GM19467 (cell line): ENCODE measurements around the gene ATOX1.
A peak's percentile ranks its signal among the peaks of the same experiment; 100 is the strongest.
"Not testable (repeated sequence)": the region's sequence is repeated elsewhere in the genome, so short reads cannot be mapped to it uniquely, and the experiment has no call there.

Experiments
- ATAC-seq: cut with Tn5 transposase; IDR thresholded peaks from one replicate; pipeline ENCODE4 v1.9.1; 2021; ENCODE audit warnings: mild to moderate bottlenecking, moderate library complexity; ENCODE audit not compliant: unreplicated experiment

ATOX1 gene

DNA sequence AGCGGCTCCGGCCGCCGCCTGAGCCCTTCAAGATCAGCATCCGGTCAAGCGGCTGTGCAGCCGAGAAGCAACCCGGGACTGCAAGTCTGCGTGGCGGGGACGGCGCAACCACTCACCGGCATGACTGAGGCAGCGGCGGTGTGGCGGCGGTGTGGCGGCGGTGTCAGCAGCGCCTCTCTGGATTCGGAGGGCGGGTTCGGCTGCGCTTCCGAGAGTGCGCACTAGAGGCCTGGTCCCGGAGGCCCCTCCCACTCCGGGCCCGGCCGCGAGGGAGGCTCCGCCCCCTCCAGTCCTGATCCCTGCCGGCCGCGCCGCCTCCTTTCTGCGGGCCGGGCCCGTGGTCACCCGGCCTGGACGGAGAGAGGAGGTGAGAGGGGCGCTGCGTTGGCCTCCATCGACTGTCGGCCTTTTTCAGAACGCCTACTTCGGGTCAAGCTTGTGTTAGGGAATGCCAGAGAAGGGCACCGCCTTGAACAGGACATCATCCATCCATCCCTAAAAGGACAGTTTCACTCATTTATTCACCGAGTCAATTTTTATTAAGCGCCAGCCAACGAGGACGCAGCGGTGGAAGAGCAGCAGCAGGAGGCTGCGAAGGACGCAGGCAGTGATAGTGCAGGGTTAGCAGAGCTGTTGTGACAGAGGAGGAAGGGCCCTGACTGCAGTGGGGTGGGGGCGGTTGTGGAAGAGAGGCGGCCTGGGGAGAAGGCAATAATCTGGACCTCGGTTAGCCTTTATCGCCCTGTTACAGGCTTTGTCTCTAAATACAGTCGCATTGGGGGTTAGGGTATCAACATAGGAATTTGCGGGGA, at the start of gene ATOX1:
Gene ATOX1, minus strand, starts transcription at position 202 of the 812 bp plus-strand sequence. Its CDS starts 80 bp downstream, at position 122.
- ATAC-seq = peak; percentile 93

- ATAC-seq = no peak
Observed at GRCh38 chr5:151805414-151806223, 47.2 kb upstream of the ATOX1 start.

DNA sequence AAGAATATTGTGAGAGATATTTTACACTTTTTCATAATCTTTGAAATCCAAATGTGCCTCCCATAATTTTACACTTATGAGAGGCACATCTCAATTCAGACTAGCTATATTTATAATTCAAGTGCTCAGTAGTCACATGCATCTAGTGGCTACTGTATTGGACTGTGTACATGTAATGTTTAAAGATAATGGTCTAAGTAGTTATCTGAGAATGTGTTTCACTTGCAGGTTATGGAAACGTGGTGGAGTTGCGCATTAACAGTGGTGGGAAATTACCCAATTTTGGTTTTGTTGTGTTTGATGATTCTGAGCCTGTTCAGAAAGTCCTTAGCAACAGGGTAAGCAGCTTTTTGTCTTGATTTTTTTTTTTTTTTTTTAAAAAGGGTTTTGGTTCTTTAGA, 42.1 kb upstream of the ATOX1 start:
- ATAC-seq = no peak

GRCh38 chr5:151799407-151799806, 41.0 kb upstream of the ATOX1 start:
- ATAC-seq = no peak

DNA sequence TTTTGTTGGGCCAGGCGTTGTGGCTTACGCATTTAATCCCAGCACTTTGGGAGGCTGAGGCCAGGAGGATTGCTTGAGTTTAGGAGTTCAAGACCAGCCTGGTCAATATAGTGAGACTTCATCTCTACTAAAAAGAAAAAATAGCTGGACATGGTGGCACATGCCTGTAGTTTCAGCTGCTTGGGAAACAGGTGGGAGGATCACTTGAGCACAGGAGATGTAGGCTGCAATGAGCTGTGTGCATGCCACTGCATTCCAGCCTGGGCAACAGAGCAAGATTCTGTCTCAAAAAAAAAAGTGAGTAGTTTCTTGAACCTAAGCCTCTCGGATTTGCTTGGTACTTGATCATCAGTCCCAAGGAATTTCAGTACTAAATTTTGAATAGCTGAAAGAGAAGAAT, 40.2 kb upstream of the ATOX1 start:
- no peak for ATAC-seq

DNA sequence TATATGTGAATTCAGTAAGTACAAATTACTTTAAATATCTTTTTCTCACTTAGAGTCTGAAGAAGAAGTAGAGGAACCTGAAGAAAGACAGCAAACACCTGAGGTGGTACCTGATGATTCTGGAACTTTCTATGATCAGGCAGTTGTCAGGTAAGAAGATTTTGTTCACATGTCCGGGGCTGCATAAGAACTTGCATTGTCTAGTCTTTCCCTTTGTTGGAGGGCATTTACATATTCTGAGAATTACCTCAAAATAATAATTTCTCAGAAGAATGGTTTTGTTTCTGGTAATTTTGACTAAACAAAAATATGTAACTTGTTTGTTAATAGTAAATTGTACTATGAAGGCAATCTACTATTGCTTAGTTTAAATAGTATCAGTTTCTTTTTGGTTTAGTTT, 37.0 kb upstream of the ATOX1 start:
- ATAC-seq = no peak

GRCh38 chr5:151793358-151793757, 34.9 kb upstream of the ATOX1 start:
- no peak for ATAC-seq

GRCh38 chr5:151787817-151788216, 29.4 kb upstream of the ATOX1 start:
- ATAC-seq = no peak

DNA sequence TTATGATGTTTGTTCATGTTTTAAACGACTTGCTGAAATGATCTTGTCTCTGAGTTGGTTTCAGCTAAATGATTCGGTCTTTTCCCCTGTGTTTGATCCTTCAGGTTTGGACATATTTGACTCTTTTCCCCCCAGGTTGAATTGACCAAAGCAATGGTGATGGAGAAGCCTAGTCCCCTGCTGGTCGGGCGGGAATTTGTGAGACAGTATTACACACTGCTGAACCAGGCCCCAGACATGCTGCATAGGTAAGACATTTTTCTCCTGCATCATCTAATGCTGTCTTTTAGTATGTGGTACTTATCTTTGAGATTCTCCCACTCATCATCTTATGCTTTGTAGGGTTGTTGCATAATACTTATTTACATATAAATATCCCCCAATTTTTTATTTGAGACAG, 28.0 kb upstream of the ATOX1 start:
- ATAC-seq = no peak

- no peak for ATAC-seq
Observed at GRCh38 chr5:151784141-151784540, 25.7 kb upstream of the ATOX1 start.

- not testable (repeated sequence) for ATAC-seq
Observed at GRCh38 chr5:151783664-151784063, 25.2 kb upstream of the ATOX1 start.

GRCh38 chr5:151781201-151781600, 22.8 kb upstream of the ATOX1 start:
- no peak for ATAC-seq

DNA sequence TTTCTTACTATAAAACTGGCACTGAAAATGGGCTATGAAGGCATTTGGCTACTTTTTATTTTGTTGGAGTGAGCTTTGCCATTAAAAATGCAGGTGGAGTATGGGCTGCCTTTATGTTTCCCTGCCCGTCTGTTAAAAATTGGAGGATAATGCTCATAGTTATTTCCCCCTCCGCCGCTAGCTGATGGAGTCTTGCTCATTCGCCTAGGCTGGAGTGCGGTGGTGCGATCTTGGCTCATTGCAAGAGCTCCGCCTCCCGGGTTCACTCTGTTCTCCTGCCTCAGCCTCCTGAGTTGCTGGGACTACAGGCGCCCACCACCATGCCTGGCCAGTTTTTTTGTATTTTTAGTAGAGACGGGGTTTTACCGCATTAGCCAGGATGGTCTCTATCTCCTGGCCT, 21.9 kb upstream of the ATOX1 start:
- no peak for ATAC-seq

DNA sequence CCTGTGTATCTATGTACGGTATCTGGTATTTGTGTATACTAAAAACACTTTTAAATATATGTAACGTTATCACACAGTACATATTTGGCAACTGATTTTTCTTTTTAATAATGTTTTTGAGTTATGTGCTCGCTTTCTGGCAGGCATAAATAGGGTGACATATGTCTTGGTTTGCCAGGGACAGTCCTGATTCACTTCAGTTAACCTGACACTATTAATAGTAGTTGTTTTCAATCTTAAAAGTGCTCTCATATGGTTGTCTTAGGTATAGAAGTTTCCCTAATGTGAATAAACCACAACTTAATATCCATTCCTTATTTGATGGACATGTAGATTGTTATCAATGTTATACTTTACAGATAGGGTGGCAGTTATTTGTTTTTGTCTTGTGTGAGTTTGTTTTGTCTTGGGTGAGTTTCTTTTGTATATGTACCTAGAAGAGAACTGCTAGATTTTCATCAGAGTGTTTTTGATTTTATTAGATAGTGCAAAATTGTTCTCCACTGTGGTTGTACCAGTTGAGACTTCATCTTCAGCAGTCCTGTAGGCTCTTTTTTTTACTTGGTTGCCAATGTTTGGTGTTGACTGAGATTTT, 21.2 kb upstream of the ATOX1 start:
- ATAC-seq = no peak

- no peak for ATAC-seq
Observed at GRCh38 chr5:151775025-151775606, 16.7 kb upstream of the ATOX1 start.

DNA sequence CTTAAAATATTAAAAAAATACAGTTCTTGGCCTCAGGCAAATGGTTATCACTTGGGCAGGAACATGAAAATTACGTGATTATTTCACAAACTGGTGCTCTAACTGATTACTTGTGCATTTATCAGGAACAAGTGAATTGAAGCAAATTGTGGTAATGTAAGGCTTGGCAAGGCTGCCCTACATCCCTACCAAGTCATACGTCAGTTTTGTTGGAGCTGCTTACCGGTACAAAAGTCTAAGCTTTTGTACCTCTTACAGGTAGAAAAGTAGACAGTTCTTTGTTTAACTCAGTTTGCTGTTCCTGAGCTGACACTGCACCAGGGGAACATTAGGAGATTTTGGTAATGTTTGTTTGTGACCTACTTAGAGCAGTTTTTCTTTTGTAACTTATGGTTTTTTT, 15.5 kb upstream of the ATOX1 start:
- ATAC-seq = no peak

DNA sequence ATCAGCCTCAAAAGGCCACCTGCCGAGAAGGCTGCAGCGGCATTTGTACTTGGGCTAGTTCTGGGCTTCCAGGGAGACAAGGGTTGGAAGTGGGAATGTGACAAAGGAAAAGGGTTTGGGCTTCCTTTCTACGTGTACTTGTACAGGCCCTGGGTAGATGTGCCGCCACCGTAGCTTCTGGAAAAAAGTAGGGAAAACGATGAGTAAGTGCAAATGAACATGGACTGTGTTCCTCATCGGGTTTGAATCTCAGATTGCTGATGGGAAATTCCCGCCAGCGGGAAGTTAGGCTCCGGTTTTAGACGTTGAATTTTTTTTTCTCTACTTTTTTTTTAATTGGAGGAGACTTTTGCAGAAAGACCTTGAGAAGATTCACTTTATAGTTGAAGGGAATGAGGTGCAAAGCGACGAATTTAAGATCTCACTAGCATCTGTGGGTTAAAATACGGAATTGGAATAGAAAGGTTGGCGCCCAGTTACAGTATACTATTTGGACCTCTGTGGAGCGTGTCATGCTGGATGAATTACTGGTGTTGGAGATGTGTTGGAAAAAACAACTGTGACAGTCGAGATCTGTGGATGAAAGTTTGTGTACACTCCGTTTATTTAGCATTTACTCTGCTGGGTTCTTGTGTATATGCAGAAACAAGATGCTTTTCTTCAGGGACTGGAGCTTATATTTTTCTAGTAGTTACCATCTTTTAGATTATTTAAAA, 14.6 kb upstream of the ATOX1 start:
- ATAC-seq = no peak

GRCh38 chr5:151772029-151772845, 13.8 kb upstream of the ATOX1 start:
- ATAC-seq = no peak

- peak; percentile 83 for ATAC-seq
Observed at GRCh38 chr5:151771259-151772028, 13.0 kb upstream of the ATOX1 start, which contains the start of gene G3BP1. Gene G3BP1 (plus strand): TSS chr5:151771954. CDS start chr5:151786621, 14,667 bp downstream.
